ENCODE measurements around the gene SINHCAF.
A peak's percentile ranks its signal among the peaks of the same experiment; 100 is the strongest.

SINHCAF gene

GRCh38 chr12:31321186-31321896 lies 4.6 kb downstream of the SINHCAF start:
- Histone ChIP-seq H3K4me1 (ENCODE audit: low read length) (peaks cover 57% of the 10 kb centered on the region), H3K79me2 (ENCODE audit: low read length) (peaks cover 96% of the 10 kb centered on the region), H4K20me1 (ENCODE audit: insufficient read depth, low read length) (peaks cover 72% of the 10 kb centered on the region), H3K9me3 (ENCODE audit: insufficient read depth, low read length) (no peaks in the 10 kb centered on the region), H3K27ac (ENCODE audit: low read length) (peak overlapping the region; percentile 84), H3K27me3 (ENCODE audit: low read depth, low read length) (no peaks in the 10 kb centered on the region), H3K4me3 (ENCODE audit: low read length) (peak overlapping the region; percentile 94), H3K9ac (ENCODE audit: low read length) (peak overlapping the region; percentile 98), H3K36me3 (replicated peaks; ENCODE audit: low read depth, low read length) (peaks cover 14% of the 10 kb centered on the region), H3K4me2 (ENCODE audit: low read length) (peak overlapping the region; percentile 90), H2AFZ (ENCODE audit: low read depth, low read length) (no peak overlapping the region)
- no peak for TF ChIP-seq EZH2phosphoT487 (IDR thresholded peaks at IDR 0.05; ENCODE audit: low read depth)
- no peak for TF ChIP-seq CTCF (IDR thresholded peaks at IDR 0.05; ENCODE audit: low read depth, low read length)

- no peaks in the 10 kb centered on the region for H3K27me3 ChIP-seq (ENCODE audit: low read depth, low read length)
- H3K4me2 ChIP-seq (ENCODE audit: low read length): peak overlapping the region; percentile 90
- H4K20me1 ChIP-seq (ENCODE audit: insufficient read depth, low read length): peaks cover 98% of the 10 kb centered on the region
- peak overlapping the region; percentile 94 for H3K4me3 ChIP-seq (ENCODE audit: low read length)
- no peak overlapping the region for H2AFZ ChIP-seq (ENCODE audit: low read depth, low read length)
- H3K4me1 ChIP-seq (ENCODE audit: low read length): peaks cover 70% of the 10 kb centered on the region
- peaks cover 20% of the 10 kb centered on the region for H3K36me3 ChIP-seq (replicated peaks; ENCODE audit: low read depth, low read length)
- H3K27ac ChIP-seq (ENCODE audit: low read length): peak overlapping the region; percentile 84
- H3K79me2 ChIP-seq (ENCODE audit: low read length): peaks cover 100% of the 10 kb centered on the region
- TF ChIP-seq CTCF (IDR thresholded peaks at IDR 0.05; ENCODE audit: low read depth, low read length): no peak
- TF ChIP-seq EZH2phosphoT487 (IDR thresholded peaks at IDR 0.05; ENCODE audit: low read depth): no peak
- H3K9me3 ChIP-seq (ENCODE audit: insufficient read depth, low read length): no peaks in the 10 kb centered on the region
- H3K9ac ChIP-seq (ENCODE audit: low read length): peak overlapping the region; percentile 98
Observed at GRCh38 chr12:31318657-31319269, 7.2 kb downstream of the SINHCAF start.

GRCh38 chr12:31317471-31318395 lies 8.2 kb downstream of the SINHCAF start:
- Histone ChIP-seq H3K79me2 (ENCODE audit: low read length) (peaks cover 100% of the 10 kb centered on the region), H4K20me1 (ENCODE audit: insufficient read depth, low read length) (peaks cover 99% of the 10 kb centered on the region), H3K4me3 (ENCODE audit: low read length) (peak overlapping the region; percentile 94), H3K9me3 (ENCODE audit: insufficient read depth, low read length) (no peaks in the 10 kb centered on the region), H3K4me1 (ENCODE audit: low read length) (peaks cover 70% of the 10 kb centered on the region), H3K27me3 (ENCODE audit: low read depth, low read length) (no peaks in the 10 kb centered on the region), H2AFZ (ENCODE audit: low read depth, low read length) (no peak overlapping the region), H3K9ac (ENCODE audit: low read length) (peak overlapping the region; percentile 98), H3K4me2 (ENCODE audit: low read length) (peak overlapping the region; percentile 90), H3K27ac (ENCODE audit: low read length) (peak overlapping the region; percentile 84), H3K36me3 (replicated peaks; ENCODE audit: low read depth, low read length) (peaks cover 17% of the 10 kb centered on the region)
- TF ChIP-seq CTCF (IDR thresholded peaks at IDR 0.05; ENCODE audit: low read depth, low read length): no peak
- no peak for TF ChIP-seq EZH2phosphoT487 (IDR thresholded peaks at IDR 0.05; ENCODE audit: low read depth)

Data from OCI-LY3 (cell line).